ENCODE data around the gene NAGLU. TPM values are rescaled to one million over a fixed set of nuclear protein-coding genes. Genes with fewer than 3 reads are reported as not detected.

The NAGLU gene
- total RNA-seq, 1 donor from 2014 or later = 33.1 TPM

GRCh38 chr17:42564815-42565522 lies 28.9 kb downstream of the NAGLU start:
- DNase-seq (ENCODE audit: low spot score) = no peak

- DNase-seq (ENCODE audit: low spot score) = no peak
These were observed 29.6 kb downstream of the NAGLU start for GRCh38 chr17:42565523-42566214.

DNA sequence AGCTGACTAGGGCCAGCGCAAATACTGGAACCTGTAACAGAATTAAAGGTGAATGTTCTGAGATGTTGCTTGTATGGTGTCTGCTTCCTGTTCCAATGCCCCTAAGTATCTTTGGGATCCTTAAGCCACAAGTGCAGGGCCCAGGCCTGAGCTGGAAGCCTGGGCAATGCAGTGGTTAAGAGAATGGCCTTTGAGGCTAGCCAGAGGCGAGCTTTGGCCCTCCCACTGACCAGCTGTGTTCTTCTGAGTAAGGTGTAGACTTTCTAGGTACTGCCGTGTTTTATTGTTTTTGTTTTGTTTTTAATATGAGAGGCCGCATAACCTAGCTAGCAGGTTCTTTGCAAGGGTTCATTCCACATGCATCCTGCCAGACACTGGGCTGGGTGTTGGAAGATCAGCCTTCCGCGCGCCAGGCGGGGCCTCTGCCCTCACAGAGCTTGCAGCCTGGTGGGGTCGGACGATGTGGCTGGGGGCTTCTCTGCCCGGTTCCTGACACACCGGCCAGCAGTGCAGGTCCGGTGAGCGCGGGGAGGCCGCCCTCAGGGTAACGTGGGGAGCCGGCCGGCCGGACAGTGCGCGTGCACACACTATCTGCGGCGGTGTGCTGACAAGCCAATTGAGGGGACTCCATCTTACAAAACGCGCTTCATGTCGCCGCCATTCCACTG lies 30.3 kb downstream of the NAGLU start:
- DNase-seq (ENCODE audit: low spot score) = no peak

GRCh38 chr17:42566883-42567573 lies 31.0 kb downstream of the NAGLU start, which contains the start of gene MLX:
TSS of gene MLX (plus strand) at chr17:42567100. CDS start at chr17:42567125, 25 bp downstream.
- peak; percentile 94 for DNase-seq (ENCODE audit: low spot score)

DNA sequence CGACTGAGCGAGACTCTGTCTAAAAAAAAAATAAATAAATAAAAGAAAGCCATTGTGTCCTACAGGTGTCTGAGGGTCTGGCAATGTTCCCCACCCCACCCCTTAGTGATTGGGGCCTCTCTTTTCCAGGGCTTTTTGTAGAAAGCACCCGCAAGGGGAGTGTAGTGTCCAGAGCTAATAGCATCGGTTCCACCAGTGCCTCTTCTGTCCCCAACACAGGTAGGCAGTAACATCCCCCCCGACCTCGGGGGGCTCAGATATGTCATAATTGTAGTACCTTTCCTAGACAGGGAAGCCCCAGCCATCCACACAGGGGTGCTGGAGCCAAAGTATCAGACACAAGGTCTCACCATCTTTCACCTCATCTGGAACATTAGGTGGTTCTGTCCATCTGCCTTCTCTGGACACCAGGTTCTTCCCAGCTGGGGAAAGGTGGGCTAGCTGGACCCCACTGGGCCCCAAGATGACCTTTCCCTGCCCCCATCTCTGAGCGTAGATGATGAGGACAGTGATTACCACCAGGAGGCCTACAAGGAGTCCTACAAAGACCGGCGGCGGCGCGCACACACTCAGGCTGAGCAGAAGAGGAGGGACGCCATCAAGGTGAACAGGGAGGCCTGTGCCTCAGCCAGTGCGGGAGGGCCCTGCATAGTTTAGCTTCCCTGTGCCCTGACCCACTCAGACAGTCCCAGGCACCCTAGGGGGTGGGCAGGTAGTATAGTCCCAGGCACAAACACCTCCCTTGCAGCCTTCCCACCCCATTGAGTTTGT lies 32.5 kb downstream of the NAGLU start:
- no peak for DNase-seq (ENCODE audit: low spot score)

- DNase-seq (ENCODE audit: low spot score) = no peak
These were observed 35.6 kb downstream of the NAGLU start for GRCh38 chr17:42571435-42572225.

DNA sequence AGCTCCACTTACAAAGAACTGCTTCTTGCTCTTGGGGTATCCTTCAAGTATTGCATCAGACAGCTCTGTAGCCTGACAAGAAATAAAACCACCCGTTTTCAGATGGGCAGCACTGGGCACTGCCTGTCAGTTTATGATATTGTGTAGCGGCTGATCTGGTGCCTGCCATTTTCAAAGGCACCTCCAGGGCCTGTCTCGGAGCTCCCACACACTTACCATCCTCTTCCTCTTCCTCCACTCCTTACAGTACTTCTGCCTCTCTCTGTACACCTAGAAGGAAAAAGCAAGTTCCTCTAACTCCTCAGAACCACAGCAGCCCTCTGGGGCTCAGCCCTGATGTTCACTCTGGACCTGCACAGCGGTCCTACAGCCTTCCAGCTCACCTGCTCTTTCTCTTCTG lies 37.1 kb downstream of the NAGLU start:
- DNase-seq (ENCODE audit: low spot score) = no peak

- no peak for DNase-seq (ENCODE audit: low spot score)
These were observed 38.4 kb downstream of the NAGLU start for GRCh38 chr17:42574463-42574862.

DNA sequence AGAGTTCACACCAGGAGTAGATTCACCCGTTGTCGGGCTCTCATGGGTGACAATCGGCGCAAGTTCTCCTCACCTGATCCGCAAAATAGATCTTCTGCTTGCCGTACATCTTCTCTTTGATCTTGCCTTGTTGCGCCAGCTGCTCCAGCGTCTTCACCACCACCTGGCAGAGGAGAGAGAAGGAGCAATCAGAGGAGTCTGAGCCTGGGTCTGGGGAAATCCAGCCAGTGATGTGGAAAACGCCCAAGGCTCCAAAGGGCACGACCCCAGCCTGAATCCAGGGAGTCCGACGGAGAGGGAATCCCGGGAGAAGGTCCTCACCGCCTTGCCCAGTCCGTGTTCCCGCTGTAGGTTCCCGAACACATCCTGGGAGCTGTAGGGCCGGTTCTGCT lies 41.1 kb downstream of the NAGLU start:
- no peak for DNase-seq (ENCODE audit: low spot score)

DNA sequence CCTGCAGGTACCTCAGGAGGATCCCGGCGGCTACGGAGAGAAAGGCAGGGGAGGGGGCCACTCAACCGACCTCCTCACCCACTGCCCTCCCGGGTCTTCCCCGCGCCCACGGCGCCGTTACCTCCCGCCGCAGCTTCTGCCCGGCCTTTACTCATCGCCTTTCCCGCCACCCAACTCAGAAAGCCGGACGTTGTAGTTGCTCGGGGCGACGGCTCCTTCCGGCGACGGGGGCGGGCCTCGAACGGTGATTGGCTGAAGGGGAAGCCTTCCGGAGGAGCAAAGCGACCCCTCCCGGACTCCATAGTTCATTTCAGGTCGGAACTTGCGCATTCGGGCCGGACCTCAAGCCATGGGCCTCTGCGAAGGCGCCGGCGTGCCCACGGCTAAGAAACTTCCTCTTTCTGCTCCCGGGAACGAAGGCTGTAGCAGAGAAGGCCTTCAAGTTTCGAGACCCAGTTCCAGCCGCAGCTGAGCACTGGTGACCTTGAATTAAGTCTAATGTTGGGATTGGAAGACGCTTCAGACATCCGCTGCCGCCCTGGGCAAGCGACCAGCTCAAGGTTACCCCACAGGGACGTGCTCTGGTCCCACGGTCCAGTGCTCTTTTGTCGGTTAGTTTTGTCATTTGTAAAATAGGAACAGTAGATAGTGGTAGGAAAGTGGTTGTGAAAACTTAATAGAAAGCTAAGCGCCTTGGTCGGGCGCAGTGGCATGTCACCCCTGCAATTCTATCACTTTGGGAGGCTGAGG lies 41.7 kb downstream of the NAGLU start, which contains the start of gene PSMC3IP:
TSS of gene PSMC3IP (minus strand) at position 198 of the 750 bp plus-strand sequence. CDS start at position 155, 43 bp downstream.
- peak; percentile 97 for DNase-seq (ENCODE audit: low spot score)

- DNase-seq (ENCODE audit: low spot score) = peak; percentile 83
These were observed 42.3 kb downstream of the NAGLU start for GRCh38 chr17:42578282-42578869.

DNA sequence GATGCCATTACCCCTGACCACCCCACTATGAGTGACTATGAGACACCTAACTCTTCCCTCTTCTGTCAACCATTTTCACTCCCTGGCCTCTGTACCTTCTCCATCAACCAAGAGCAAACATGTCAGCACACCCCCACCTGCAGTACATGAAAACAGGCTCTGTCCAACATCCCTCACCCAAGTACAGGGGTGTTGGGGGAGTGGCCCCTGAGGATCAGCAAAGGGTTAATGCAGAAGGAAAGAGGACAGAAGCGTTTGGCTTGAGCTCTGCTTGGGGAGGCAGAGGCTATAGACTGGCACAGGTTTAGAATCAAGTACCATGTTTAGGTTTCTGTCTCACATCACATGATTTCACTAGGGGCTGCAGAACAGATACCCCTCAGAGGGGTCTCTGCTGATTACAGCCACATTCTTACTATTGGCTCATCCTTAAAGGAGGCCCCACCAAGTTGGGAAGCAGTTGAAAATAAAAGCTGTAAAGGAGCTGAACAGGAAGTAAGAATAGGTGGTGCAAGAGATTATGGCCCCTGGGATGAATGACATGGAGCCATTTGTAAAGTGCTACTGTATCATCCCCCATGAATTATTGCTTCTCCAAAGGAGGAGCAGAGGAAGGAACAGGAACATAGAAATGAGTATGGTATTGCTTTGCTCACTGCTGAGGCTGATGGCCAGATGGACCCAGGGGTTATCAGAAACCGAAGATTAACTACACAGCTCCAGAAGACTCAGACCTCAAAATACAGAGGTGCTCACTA lies 43.9 kb downstream of the NAGLU start:
- DNase-seq (ENCODE audit: low spot score) = no peak

DNA sequence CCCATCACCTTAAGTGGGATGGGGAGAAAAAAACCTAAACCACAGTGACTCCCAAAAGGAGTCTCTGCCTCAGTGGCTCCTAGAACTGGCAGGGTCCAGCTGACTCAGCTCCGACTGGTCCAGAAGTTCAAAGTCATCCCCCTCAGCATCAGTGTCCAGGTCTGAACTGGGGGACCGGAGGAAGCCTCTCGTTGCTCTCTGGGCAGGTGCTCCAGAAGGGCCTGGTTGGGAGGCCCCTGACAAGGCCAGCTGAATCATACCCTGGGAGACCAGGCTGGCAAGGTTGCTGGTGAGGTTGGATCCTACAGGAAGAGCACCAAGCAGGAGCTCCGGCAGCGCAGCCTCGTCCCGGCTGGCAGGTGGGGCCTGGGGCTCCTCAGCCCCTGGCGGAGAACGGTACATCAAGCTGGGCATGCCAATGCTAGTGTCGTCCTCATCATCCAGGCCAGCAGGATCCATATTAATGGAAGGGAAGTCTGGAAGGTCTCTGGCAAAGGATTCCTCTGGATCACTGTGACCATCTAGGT lies 45.8 kb downstream of the NAGLU start:
- no peak for DNase-seq (ENCODE audit: low spot score)

DNA sequence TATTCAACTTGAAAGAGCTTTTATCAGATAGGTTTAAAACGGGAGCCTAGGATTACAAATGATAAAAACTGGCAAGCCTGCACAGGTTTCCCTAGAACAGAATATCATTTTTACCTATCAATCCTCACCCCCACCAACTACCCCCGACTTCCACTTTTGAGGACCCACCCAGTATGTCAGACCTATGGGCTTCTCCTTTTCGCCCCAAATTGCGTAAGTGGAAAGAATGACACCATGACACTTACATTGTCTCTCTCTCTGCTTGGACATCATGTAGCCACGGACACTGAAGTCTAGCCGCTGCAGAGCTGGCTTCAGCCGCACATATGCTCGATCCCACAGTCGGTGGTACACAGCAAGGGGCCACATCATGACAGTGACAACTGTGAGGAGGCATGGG lies 48.8 kb downstream of the NAGLU start:
- no peak for DNase-seq (ENCODE audit: low spot score)

DNA sequence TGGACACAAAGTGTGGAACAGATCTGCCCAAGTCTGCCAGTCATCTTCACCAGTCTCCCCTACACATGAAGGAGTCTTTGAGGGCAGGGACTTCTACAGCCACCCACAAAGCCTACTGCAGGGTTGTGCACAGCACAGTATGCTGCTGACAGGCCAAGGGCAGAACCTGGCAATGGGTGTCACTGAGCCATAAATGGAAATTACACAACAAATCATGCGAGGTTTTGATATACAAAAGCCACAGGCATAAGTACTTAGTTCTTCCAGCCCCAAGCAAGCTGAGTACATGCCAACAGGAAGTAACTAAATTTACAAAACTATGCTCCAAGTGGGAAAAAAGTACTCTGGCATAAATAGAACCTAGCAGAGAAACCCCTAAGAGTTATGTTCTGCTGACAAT lies 49.3 kb downstream of the NAGLU start:
- DNase-seq (ENCODE audit: low spot score) = no peak

- peak; percentile 63 for DNase-seq (ENCODE audit: low spot score)
These were observed 50.6 kb downstream of the NAGLU start for GRCh38 chr17:42586514-42587230.

GRCh38 chr17:42590886-42591285 lies 54.8 kb downstream of the NAGLU start:
- DNase-seq (ENCODE audit: low spot score) = no peak

GRCh38 chr17:42591411-42591810 lies 55.4 kb downstream of the NAGLU start:
- DNase-seq (ENCODE audit: low spot score) = no peak

Measured in ureter (tissue), 1 donor.